Left ventricle myocardium inferior (tissue), 1 donor: ENCODE measurements around the gene IPCEF1. TPM values are rescaled to one million over a fixed set of nuclear protein-coding genes. Genes with fewer than 3 reads are reported as not detected.
"Not testable (repeated sequence)": the region's sequence is repeated elsewhere in the genome, so short reads cannot be mapped to it uniquely, and the experiment has no call there.

ENCODE experiments used
- DNase-seq: peaks from one replicate; pipeline ENCODE4 v3.0.0-alpha.2; 2020
- H3K27ac ChIP-seq: fragments of 200-600 bp; replicated peaks from 2 replicates; pipeline ENCODE4 v1.8.0; 2021
- H3K27me3 ChIP-seq: fragments of 200-600 bp; 2 replicates; pipeline ENCODE4 v1.8.0; 2021; ENCODE audit warnings: low read depth
- H3K36me3 ChIP-seq: fragments of 200-600 bp; 2 replicates; pipeline ENCODE4 v1.8.0; 2021
- H3K4me1 ChIP-seq: fragments of 200-600 bp; 2 replicates; pipeline ENCODE4 v1.8.0; 2021
- H3K4me3 ChIP-seq: fragments of 200-600 bp; 2 replicates; pipeline ENCODE4 v1.8.0; 2021; ENCODE audit warnings: mild to moderate bottlenecking, moderate library complexity
- H3K9me3 ChIP-seq: fragments of 200-600 bp; replicated peaks from 2 replicates; pipeline ENCODE4 v1.8.0; 2021
- CTCF ChIP-seq: fragments of 200-600 bp; IDR thresholded peaks from 2 replicates; pipeline ENCODE4 v1.8.0; 2021; ENCODE audit warnings: antibody characterized with exemption, mild to moderate bottlenecking, borderline replicate concordance
- intact Hi-C: fragments of 100-400 bp; cut with micrococcal nuclease; formaldehyde crosslinking; loops from one replicate; pipeline ENCODE4 v1.11.0; 2022
- total RNA-seq: library from RNA; stranded (reverse); fragmentation: NEBNext Ultra II Directional; extraction: Animal tissue kit (Norgen Biotek cat#: 25700); gene quantifications from one replicate; pipeline ENCODE4 v1.2.1, GENCODE V29; 2021
- donor health status: DM: no; HTN: yes; CAD: no; lungs with severe emphysema.

IPCEF1 gene
- total RNA-seq, 1 donor from 2014 or later, result 1.7 TPM

GRCh38 chr6:154187714-154188113 lies 168.9 kb downstream of the IPCEF1 start:
- Histone ChIP-seq H3K27ac (no peak overlapping the region), H3K27me3 (no peaks in the 10 kb centered on the region), H3K4me3 (no peak overlapping the region), H3K4me1 (no peaks in the 10 kb centered on the region), H3K9me3 (peaks cover 10% of the 10 kb centered on the region), H3K36me3 (no peaks in the 10 kb centered on the region)
- no peak for TF ChIP-seq CTCF
- no peak for DNase-seq
- intact Hi-C loops, result no loop called here

GRCh38 chr6:154187203-154187602 lies 169.4 kb downstream of the IPCEF1 start:
- no peak for TF ChIP-seq CTCF
- no peak for DNase-seq
- no peak overlapping the region for H3K27ac ChIP-seq
- intact Hi-C loops, result no loop called here
- no peaks in the 10 kb centered on the region for H3K36me3 ChIP-seq
- H3K4me3 ChIP-seq, result no peak overlapping the region
- peaks cover 12% of the 10 kb centered on the region for H3K9me3 ChIP-seq
- H3K4me1 ChIP-seq, result no peaks in the 10 kb centered on the region
- no peaks in the 10 kb centered on the region for H3K27me3 ChIP-seq

GRCh38 chr6:154179434-154179833 lies 177.2 kb downstream of the IPCEF1 start:
- no peak for DNase-seq
- Histone ChIP-seq H3K27ac (no peak overlapping the region), H3K27me3 (no peaks in the 10 kb centered on the region), H3K4me3 (no peak overlapping the region), H3K9me3 (peaks cover 28% of the 10 kb centered on the region), H3K36me3 (no peaks in the 10 kb centered on the region), H3K4me1 (no peaks in the 10 kb centered on the region)
- intact Hi-C loops, result no loop called here
- TF ChIP-seq CTCF, result no peak

- H3K27me3 ChIP-seq, DNase-seq, H3K27ac ChIP-seq, intact Hi-C loops, H3K4me1 ChIP-seq, H3K36me3 ChIP-seq, H3K4me3 ChIP-seq: not testable (repeated sequence)
- H3K9me3 ChIP-seq, result peaks cover 22% of the 10 kb centered on the region
Measured at GRCh38 chr6:154172393-154172792, 184.2 kb downstream of the IPCEF1 start.

- H3K27me3 ChIP-seq, result no peaks in the 10 kb centered on the region
- no peak for TF ChIP-seq CTCF
- peaks cover 11% of the 10 kb centered on the region for H3K9me3 ChIP-seq
- H3K4me1 ChIP-seq, result no peaks in the 10 kb centered on the region
- no peaks in the 10 kb centered on the region for H3K36me3 ChIP-seq
- no peak overlapping the region for H3K4me3 ChIP-seq
- H3K27ac ChIP-seq, result no peak overlapping the region
- intact Hi-C loops, result no loop called here
- DNase-seq, result no peak
Measured at GRCh38 chr6:154170106-154170505, 186.5 kb downstream of the IPCEF1 start.

- no peaks in the 10 kb centered on the region for H3K36me3 ChIP-seq
- H3K9me3 ChIP-seq, result peaks cover 10% of the 10 kb centered on the region
- no peak overlapping the region for H3K4me3 ChIP-seq
- H3K4me1 ChIP-seq, result no peaks in the 10 kb centered on the region
- no peak overlapping the region for H3K27ac ChIP-seq
- intact Hi-C loops, result no loop called here
- no peaks in the 10 kb centered on the region for H3K27me3 ChIP-seq
- no peak for DNase-seq
- no peak for TF ChIP-seq CTCF
Measured at GRCh38 chr6:154169193-154169847, 187.3 kb downstream of the IPCEF1 start.
